Measurements from ENCODE around the gene C7.

The C7 gene

GRCh38 chr5:40928886-40929448, 19.7 kb downstream of the C7 start:
- DNase-seq (ENCODE audit: low spot score): no peak

GRCh38 chr5:40932766-40933165, 23.5 kb downstream of the C7 start:
- no peak for TF ChIP-seq CTCF (IDR thresholded peaks at IDR 0.05; ENCODE audit: borderline replicate concordance, control extremely low read depth, extremely low read depth, insufficient read depth, missing control alignments)
- DNase-seq (ENCODE audit: low spot score): no peak
- in situ Hi-C loops (cut with MboI; ENCODE audit: low sequenced_read_pairs, unreplicated experiment): no loop called here

More at GRCh38 chr5:40928886-40929448, 19.7 kb downstream of the C7 start:
- in situ Hi-C loops (cut with MboI; ENCODE audit: low sequenced_read_pairs, unreplicated experiment): no loop called here
- TF ChIP-seq CTCF (IDR thresholded peaks at IDR 0.05; ENCODE audit: borderline replicate concordance, control extremely low read depth, extremely low read depth, insufficient read depth, missing control alignments): no peak

GRCh38 chr5:40937075-40937474, 27.8 kb downstream of the C7 start:
- in situ Hi-C loops (cut with MboI; ENCODE audit: low sequenced_read_pairs, unreplicated experiment): no loop called here
- no peak for TF ChIP-seq CTCF (IDR thresholded peaks at IDR 0.05; ENCODE audit: borderline replicate concordance, control extremely low read depth, extremely low read depth, insufficient read depth, missing control alignments)
- no peak for DNase-seq (ENCODE audit: low spot score)

- in situ Hi-C loops (cut with MboI; ENCODE audit: low sequenced_read_pairs, unreplicated experiment): no loop called here
- TF ChIP-seq CTCF (IDR thresholded peaks at IDR 0.05; ENCODE audit: borderline replicate concordance, control extremely low read depth, extremely low read depth, insufficient read depth, missing control alignments): no peak
- DNase-seq (ENCODE audit: low spot score): no peak
These were observed 30.5 kb downstream of the C7 start for GRCh38 chr5:40939753-40940152.

- no peak for DNase-seq (ENCODE audit: low spot score)
- in situ Hi-C loops (cut with MboI; ENCODE audit: low sequenced_read_pairs, unreplicated experiment): no loop called here
These were observed 35.8 kb downstream of the C7 start for GRCh38 chr5:40945111-40945510.

GRCh38 chr5:40955313-40955712, 46.0 kb downstream of the C7 start:
- TF ChIP-seq CTCF (IDR thresholded peaks at IDR 0.05; ENCODE audit: borderline replicate concordance, control extremely low read depth, extremely low read depth, insufficient read depth, missing control alignments): no peak
- in situ Hi-C loops (cut with MboI; ENCODE audit: low sequenced_read_pairs, unreplicated experiment): no loop called here
- DNase-seq (ENCODE audit: low spot score): no peak

More at GRCh38 chr5:40945111-40945510, 35.8 kb downstream of the C7 start:
- no peak for TF ChIP-seq CTCF (IDR thresholded peaks at IDR 0.05; ENCODE audit: borderline replicate concordance, control extremely low read depth, extremely low read depth, insufficient read depth, missing control alignments)

Measured in GM13976 (cell line).